GM21390 (cell line): ENCODE results near the gene FMN1.

Experiments used
- ATAC-seq: cut with Tn5 transposase; IDR thresholded peaks from one replicate; pipeline ENCODE4 v1.9.1; 2021; ENCODE audit not compliant: unreplicated experiment

FMN1 gene

DNA sequence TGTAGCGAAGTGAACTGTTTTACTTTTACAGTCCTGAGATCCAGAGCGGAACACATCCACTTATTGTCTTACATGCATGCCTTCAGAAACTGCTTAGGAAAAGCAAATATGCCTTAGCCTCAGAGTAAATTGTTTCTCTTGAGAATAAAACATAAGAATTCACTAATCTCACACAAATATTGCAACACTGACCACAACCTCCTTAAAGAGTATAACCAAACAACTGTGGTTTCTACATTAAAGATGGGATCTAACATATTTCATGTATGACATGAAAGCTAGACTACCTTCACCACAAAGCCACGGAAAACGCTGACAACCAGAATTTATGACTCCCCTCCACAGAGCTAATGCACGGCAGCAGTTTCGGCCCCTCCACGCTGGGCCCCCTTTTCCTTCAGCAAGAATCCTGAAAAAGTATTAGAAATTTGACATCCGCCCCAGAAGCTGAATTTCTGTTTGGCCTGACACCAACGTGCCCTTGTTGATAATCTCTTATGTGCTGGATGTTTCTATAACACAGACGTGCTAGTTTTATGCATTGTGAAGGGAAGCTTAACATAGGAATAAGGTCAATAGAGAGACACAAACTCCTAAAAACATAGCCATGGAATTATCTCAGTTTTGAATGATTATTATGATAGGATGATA lies 392.1 kb downstream of the FMN1 start:
- ATAC-seq, result no peak

DNA sequence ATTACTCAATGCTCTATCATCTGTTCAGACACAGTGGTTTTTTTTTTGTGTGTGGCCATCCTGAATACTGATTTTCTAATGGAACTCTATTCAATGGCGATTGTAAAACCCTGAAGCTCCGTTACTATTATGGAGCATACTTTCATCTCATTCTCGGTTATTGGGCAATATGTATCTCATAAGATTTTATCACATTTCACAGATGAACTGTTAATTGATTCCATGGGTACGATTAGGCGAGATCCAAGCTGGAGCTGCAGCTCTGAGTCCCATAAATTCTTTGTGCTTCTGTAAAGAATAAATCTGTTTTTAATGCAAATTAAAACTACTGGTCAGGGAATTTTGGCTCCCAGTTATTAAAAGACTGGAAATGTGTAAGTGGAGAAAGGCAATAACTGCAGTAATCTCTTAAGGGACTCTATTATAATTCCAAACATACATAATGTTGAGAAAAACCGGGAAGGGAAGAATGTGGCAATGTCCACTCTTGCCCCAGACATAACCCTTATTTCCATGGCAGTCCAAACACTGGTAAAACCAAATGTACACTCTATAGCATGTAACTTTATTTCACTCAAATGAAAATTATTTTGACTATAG lies 394.5 kb downstream of the FMN1 start:
- no peak for ATAC-seq

DNA sequence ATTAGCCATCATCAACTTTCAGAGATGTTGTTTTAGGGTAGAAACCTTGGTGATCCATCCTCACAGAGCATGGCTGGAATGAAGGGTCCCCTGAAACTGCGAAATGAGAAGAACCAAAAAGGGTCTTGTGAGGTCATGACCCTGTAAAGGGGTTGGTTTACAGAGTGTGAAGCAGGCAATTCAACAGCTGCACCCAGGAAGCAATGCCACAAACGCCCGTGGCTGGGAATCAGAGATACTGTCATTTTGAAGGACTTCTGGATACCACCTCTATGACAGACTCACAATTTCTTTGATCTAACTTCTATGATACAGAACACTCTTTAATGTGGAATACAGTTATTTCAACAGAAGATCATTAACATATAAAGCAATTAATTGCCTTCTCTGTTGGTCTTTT lies 397.7 kb downstream of the FMN1 start:
- no peak for ATAC-seq

DNA sequence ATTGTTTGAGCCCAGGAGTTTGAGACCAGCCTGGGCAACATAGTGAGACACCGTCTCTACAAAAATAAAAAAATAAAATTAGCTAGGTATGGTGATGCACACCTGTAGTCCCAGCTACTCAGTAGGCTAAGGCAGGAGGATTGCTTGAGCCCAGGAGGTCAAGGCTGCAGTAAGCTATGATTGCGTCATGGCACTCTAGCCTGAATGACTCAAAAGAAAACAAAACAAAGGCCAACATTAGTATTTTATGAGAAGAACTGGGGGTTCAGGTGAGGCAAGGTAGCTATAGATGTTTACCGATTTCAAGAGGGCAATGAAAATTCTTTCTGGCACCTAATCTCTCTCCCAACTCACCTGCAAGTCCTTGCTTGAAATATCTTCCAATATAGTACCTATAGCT lies 399.5 kb downstream of the FMN1 start:
- ATAC-seq, result no peak

DNA sequence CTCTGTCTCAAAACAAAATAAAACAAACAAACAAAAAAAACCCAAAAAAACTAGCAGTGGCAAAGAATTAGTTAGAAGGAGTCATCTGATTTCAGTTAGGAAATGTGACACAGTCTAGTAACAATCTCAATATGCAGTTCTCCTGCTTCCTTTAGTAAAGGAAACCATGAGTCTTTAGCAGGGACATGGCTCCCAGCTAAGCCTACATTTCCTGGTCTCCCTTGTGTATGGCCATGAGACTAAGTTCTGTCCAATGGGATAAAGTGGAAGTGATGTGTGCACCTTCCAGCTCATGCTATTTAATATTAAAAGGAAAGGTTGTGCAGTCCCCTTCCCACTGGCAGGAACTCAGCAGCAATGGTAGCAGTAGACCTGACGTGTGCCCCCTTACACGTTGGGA lies 402.1 kb downstream of the FMN1 start:
- ATAC-seq, result no peak

DNA sequence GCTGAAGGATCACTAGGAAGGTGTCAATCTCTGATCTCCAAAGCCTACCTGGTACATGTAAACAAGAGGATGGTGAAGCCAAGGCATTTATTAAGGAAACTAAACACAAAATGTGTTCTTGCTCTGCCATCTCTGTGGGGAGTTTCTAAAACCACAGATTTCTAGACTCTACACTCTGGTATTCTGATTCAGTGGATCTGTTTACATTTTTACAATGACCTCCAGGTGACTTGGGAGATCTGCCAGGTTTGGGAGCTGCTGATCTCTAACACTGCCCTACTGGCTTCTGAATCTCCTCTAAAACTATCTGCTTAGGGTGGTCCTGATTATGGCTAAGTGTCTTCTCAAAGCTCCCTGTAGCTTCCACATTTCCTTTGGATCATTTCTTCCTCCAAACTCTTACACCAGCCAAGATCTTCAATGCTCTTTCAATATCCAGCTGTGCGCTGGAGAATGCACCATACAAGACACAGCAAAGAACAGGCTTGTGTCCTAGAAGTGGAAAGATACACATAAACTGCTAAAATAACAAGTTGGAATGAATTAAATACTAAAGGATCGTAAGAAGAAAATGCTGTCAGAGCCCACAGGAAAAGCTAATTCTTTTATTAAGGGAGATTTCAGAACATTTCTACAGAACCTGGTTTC lies 404.0 kb downstream of the FMN1 start:
- no peak for ATAC-seq

DNA sequence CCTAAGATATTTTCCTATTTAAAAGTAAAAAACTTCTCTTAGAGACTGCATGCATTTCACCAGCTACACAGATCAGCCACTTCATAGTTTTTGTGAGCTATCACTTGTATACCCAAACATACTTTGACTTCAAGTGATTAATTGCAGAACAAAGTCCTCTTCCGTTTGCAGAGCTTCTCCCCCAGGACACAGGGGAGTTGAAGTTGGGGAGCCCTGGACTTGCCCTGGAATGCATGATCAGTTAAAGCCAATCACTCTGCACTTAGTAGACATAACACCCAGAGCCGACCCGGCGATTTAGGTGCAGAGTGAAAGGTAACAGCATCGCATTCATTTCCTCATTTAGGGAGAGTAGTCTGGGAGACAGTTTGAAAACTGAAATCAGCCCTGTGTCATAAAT lies 406.6 kb downstream of the FMN1 start:
- no peak for ATAC-seq

DNA sequence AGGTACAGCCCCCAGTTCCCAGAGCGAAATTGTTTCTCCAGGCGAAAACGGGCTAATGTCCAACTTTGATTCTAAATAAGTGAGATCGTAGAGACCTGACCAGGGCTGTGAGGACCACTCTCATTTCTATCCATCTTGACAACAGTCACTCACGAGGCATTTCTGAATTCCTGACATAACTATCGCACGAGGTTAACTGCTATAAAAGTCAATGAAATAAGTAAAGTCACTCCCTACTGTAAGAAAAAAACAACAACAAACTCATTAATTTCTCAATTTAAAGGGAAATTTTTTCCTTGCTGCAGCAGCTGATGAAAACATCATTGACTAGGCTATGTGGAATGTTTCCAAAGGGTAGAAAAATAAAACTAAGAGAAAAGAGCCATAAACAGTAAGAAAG lies 407.6 kb downstream of the FMN1 start:
- ATAC-seq, result no peak

DNA sequence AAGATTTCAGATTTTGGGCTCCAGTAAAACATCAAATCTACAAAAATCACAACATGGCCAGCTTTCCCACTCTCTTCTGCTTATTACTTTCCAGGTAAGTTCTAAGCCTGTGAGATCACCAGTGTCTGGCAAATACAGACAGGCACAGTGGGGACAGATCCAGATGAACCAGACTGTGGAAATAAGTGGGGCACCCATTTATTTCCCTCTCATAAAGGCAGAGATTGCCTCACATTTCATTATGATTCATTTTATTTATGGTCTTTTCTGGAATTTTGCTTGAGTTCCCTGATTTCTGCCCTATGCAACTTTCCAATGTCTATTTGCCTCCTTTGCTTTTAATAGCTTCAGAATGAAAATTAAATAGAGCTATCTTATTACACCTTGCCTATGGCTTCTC lies 409.9 kb downstream of the FMN1 start:
- no peak for ATAC-seq

DNA sequence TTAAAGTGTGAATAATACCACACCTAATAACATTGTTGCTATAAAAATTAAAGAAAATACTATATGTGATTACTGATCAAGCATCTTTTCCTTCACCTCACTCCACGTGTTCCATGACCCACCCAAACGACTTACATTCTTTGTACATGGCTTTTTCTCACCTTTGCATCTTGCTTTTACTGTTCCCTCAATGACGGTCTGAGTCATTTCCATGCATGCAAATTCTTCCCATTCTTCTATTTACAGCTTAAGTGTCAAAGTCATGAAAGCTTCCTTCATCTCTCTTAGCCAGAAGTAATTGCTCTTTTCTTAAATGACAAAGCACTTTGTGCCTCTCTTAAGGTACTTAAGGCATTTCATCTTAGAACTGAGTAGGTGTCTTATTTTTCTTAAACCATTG lies 412.7 kb downstream of the FMN1 start:
- no peak for ATAC-seq

DNA sequence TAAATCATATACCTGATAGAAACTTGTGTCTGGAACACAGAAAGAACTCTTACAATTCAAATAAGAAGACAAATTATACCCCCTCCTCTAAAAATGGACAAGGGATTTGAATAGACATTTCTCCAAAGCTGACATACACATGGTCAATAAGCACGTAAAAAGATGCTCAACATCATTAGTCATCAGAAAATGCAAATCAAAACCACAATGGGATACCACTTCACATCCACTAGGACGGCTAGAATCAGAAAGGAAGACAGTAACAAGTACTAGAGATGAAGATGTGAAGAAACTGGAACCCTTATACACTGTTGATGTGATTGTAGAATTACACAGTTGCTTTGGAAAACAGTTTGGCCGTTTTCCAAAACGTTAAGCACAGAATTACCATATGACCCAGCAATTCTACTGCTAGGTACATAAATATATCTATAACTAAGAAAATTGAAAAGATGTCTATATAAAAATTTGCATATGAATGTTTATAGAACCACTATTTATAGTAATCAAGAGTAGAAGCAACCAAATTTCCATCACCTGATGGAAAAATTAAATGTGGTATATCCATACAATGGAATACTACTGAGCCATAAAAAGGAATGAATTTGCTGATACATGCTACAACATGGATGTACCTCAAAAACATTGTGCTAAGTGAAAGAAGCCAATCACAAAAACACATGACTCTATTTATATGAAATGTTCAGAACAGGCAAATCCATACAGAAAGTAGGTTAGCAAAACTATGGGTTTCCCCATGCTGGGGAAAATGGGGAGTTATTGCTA lies 415.9 kb downstream of the FMN1 start:
- ATAC-seq, result no peak

DNA sequence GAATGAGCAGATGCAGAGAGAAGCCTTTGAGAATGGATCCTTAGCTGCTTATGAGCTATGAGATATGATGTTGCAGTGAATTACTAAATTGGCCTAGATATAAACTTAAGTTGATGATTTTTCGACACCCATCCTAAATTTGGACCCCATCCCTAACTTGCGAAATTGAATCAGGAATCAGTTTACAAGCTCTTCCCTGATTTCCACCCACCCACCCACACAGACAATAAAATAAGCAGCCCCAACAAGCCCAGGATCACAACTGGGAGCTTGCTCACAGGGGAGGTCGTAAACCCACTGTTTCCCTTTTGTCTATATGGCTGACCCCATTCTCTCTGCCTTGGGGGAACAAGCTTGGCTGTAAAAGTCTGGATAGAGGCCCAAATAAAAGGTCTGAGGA lies 419.4 kb downstream of the FMN1 start:
- no peak for ATAC-seq

DNA sequence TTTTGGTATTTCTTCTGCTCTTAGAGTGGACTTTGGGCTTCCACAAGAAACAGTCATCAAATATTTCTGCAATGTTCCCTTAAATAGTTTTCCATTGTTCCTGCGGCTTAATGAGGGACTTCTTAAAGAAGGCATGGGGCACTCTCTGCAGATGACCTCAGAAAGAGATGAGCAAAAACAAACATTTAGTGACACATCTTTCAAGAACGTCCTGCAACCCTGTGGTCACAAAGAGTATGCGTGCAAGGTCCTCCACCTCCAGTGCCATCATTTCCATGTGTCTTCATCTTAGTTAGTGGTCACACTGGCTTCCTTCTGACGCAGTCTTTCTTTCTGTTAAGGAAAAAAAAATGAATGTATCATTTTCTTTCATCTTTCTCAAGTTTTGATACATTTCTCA lies 420.5 kb downstream of the FMN1 start:
- no peak for ATAC-seq

DNA sequence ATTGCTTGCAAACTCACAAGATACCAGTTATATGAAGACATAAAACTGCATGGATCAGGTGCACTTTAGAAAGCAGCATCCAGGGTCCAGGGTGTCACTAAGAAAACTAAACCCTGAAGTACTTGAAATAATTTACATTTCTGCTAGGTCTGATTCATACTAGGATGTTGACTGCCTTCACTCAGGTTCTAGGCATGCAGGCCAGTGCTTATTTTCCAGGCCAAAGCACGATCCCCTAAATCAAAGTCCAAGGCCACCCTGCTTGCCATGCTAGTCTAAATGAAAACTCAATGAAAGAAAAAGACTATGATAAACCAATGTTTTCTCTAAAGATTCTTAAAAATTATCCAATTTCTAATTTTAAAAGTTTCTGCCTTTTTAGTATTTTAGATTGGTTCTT lies 427.3 kb downstream of the FMN1 start:
- ATAC-seq, result no peak

DNA sequence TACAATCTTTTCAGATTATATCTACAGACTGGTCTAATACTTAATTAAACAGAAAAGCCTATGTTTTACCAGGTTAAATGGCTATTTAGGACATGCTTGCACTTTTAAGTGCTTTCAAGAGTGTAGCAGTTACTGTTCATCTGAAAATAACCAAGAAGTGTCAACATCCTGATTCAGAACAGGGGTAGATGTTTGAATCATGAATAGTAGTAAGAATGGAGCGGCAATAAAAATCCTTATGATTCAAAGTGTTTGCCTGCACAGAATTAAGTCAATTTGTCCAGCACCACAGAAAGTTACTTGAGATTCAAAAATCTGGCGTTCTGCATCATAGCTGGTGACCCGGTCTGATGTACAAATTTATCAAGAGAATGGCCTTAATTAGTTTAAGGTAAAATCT lies 428.4 kb downstream of the FMN1 start:
- no peak for ATAC-seq

DNA sequence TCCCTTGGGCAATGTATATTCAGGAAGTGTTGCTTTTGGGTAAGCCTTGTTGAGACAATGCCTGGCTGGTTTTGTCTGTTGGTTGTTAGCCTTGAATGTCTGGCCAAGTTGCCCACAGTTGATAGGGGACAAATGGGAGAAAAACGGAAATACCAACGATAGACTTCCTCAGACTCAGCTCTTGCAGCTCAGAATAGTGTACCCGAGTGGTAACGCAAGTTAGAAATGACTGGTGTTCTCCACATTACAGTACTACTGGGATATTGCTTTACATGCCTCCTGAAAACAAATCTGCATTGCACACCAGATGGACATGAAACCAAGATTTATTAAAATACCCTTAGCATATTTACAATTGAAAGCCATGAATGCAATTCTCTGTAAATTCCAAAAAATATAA lies 429.3 kb downstream of the FMN1 start:
- ATAC-seq, result no peak

DNA sequence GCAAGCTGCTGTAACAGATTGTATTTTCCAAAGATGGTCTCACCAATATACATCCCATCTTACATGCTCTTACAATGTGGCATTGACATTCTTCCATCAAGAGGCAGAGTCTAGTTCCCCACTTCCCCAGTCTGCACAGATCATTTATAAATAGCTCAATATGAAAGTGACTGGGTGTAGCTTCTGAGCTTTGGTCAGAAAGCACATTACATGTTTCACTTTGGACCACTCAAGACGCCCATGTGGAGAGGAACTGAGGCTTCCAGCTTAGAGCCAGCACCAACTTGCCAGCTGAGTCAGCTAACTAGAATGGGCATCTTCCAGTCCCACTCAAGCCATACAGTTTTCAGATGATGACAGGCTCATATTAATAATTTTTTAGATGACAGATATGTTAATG lies 431.2 kb downstream of the FMN1 start:
- ATAC-seq, result no peak

DNA sequence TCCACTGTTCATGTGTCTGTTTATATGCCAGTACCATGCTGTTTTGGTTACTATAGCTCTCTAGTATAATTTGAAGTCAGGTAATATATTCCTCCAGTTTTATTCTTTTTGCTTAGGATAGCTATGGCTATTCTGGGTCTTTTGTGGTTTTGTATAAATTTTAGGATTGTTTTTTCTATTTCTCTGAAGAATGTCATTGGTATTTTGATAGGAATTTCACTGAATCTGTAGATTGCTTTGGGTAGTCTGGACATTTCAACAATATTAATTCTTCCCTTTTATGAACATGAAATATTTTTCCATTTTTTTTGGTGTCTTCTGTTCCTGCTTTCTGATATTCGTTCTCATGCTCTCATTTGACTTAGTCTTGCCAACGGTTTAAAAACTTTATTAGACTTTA lies 437.1 kb downstream of the FMN1 start:
- ATAC-seq, result no peak

DNA sequence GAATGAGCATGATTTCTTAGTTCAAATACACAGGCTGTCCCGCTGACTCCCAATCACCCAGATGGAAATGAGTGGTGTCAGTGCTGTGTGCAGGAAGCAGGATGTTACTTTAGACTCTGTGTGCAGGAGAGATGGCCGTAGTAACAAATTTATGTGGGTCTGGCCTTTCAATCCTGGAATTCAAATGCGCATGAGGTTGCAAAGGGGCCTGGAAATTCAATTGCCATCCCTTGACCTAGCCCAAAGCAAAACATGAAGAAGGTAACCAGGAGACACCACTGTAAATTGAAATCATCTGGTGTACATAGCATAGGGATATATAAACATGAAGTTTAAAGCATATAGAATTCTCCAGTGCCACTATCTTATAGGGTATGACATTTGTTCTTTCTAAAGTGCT lies 443.5 kb downstream of the FMN1 start:
- no peak for ATAC-seq

DNA sequence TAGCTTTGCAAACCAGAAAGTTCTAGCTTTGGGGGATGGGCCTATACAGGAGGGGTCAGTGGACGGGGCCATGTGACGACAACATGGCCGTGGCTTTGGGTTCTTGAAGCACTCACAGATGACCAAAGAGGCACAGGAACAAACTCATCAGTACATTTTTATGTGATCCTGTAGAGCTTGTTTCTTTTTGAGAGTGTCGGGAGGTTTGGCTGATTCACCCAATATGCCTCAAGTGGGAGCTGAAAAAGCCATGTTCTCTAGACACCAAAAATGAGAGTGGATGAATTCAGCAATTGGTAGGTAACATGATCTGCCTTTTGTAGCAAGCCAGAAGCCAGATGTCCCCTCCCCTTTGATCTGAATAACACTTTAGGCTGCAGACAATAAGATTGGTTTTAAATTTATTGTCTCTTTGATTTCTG lies 446.6 kb downstream of the FMN1 start:
- ATAC-seq, result no peak

DNA sequence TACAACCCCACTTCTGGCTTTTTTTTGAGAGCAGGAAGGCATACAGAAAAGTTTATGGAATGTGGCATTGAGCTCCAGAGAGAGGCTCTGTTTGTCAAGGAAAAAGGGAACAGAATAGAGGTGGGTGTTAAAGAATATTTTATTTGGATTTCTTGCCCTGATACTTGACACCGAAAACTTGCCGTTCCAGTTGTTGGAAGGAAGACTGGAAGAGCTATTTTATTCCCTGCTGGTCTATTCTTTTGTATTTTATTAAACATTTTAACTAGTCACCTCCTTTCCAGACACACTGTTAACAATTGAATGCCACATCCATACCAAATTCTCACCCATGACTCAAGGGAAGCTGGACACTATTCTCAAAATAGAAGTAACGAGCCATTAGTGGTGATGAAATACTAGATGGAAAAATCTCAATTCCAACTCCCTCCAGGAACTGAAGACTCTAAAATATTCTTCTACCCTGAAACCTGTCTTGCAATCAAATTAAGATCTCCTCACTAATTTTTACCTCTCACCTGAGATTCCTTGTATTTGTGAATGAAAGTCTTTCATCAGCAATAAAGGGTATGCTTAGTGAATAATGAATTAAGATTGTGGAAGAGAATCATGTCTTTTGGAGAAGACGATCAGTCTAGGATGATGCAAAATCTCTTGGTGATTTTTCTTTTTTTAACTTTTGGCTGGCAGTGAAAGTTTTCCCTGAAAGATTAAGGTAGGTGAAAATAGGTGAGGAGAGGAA lies 448.2 kb downstream of the FMN1 start:
- no peak for ATAC-seq
